ENCODE results near the gene WDR70. TPM values are rescaled to one million over a fixed set of nuclear protein-coding genes. Genes with fewer than 3 reads are reported as not detected.

The WDR70 gene
- total RNA-seq, 2 experiments from 2014 or later = 39.1 to 39.3 TPM

- ATAC-seq (no peak), DNase-seq (no peak)
- H3K4me1 Mint-ChIP-seq = no peaks in the 10 kb centered on the region
- H3K27ac Mint-ChIP-seq = no peak overlapping the region
- H3K36me3 Mint-ChIP-seq = peaks cover 13% of the 10 kb centered on the region
- CTCF ChIA-PET = no interaction called here
- H3K9me3 Mint-ChIP-seq (ENCODE audit: low read depth) = no peaks in the 10 kb centered on the region
- no peak overlapping the region for H3K4me3 Mint-ChIP-seq
- no peaks in the 10 kb centered on the region for H3K27me3 Mint-ChIP-seq
Measured at GRCh38 chr5:37751227-37751626, 372.1 kb downstream of the WDR70 start.

- CTCF ChIA-PET = no interaction called here
- no peaks in the 10 kb centered on the region for H3K27me3 Mint-ChIP-seq
- no peaks in the 10 kb centered on the region for H3K9me3 Mint-ChIP-seq (ENCODE audit: low read depth)
- H3K36me3 Mint-ChIP-seq = peaks cover 16% of the 10 kb centered on the region
- ATAC-seq (no peak), DNase-seq (no peak)
- no peak overlapping the region for H3K27ac Mint-ChIP-seq
- H3K4me3 Mint-ChIP-seq = no peak overlapping the region
- no peaks in the 10 kb centered on the region for H3K4me1 Mint-ChIP-seq
Measured at GRCh38 chr5:37754976-37755375, 375.9 kb downstream of the WDR70 start.

GRCh38 chr5:37755581-37755980 is 376.5 kb downstream of the WDR70 start:
- Mint-ChIP-seq H3K4me1 (no peaks in the 10 kb centered on the region), H3K4me3 (no peak overlapping the region), H3K27ac (no peak overlapping the region), H3K27me3 (no peaks in the 10 kb centered on the region), H3K36me3 (peaks cover 16% of the 10 kb centered on the region), H3K9me3 (ENCODE audit: low read depth) (no peaks in the 10 kb centered on the region)
- no peak for DNase-seq
- CTCF ChIA-PET = no interaction called here
- no peak for ATAC-seq

GRCh38 chr5:37756248-37756647 is 377.1 kb downstream of the WDR70 start:
- ATAC-seq (no peak), DNase-seq (no peak)
- Mint-ChIP-seq H3K36me3 (peaks cover 16% of the 10 kb centered on the region), H3K4me3 (no peak overlapping the region), H3K4me1 (no peaks in the 10 kb centered on the region), H3K27me3 (no peaks in the 10 kb centered on the region), H3K27ac (no peak overlapping the region), H3K9me3 (ENCODE audit: low read depth) (no peaks in the 10 kb centered on the region)
- CTCF ChIA-PET = interaction anchor here (0.9 kb wide), 1 partner anchor 665 kb away, joined by 3 read pairs; no protein-coding TSS in a partner anchor

GRCh38 chr5:37757980-37758582 is 379.0 kb downstream of the WDR70 start:
- H3K4me1 Mint-ChIP-seq = peaks cover 1% of the 10 kb centered on the region
- ATAC-seq (no peak), DNase-seq (no peak)
- CTCF ChIA-PET = interaction anchor here (1.5 kb wide), 1 partner anchor 345 kb away, joined by 6 read pairs; no protein-coding TSS in a partner anchor
- no peak overlapping the region for H3K27ac Mint-ChIP-seq
- peaks cover 14% of the 10 kb centered on the region for H3K36me3 Mint-ChIP-seq
- H3K4me3 Mint-ChIP-seq = no peak overlapping the region
- no peaks in the 10 kb centered on the region for H3K27me3 Mint-ChIP-seq
- no peaks in the 10 kb centered on the region for H3K9me3 Mint-ChIP-seq (ENCODE audit: low read depth)

GRCh38 chr5:37767251-37767650 is 388.1 kb downstream of the WDR70 start:
- no peak overlapping the region for H3K4me3 Mint-ChIP-seq
- H3K36me3 Mint-ChIP-seq = no peaks in the 10 kb centered on the region
- CTCF ChIA-PET = interaction anchor here (0.7 kb wide), 1 partner anchor 354 kb away, joined by 4 read pairs; no protein-coding TSS in a partner anchor
- no peaks in the 10 kb centered on the region for H3K27me3 Mint-ChIP-seq
- ATAC-seq = no peak
- no peak for DNase-seq
- H3K9me3 Mint-ChIP-seq (ENCODE audit: low read depth) = no peaks in the 10 kb centered on the region
- H3K27ac Mint-ChIP-seq = no peak overlapping the region
- peaks cover 1% of the 10 kb centered on the region for H3K4me1 Mint-ChIP-seq

- Mint-ChIP-seq H3K4me3 (no peak overlapping the region), H3K4me1 (no peaks in the 10 kb centered on the region), H3K27me3 (no peaks in the 10 kb centered on the region), H3K9me3 (ENCODE audit: low read depth) (no peaks in the 10 kb centered on the region), H3K36me3 (no peaks in the 10 kb centered on the region), H3K27ac (no peak overlapping the region)
- ATAC-seq (no peak), DNase-seq (no peak)
- CTCF ChIA-PET = no interaction called here
Measured at GRCh38 chr5:37767961-37768360, 388.8 kb downstream of the WDR70 start.

- H3K9me3 Mint-ChIP-seq (ENCODE audit: low read depth) = no peaks in the 10 kb centered on the region
- CTCF ChIA-PET = no interaction called here
- DNase-seq = no peak
- no peaks in the 10 kb centered on the region for H3K27me3 Mint-ChIP-seq
- no peak for ATAC-seq
- no peak overlapping the region for H3K27ac Mint-ChIP-seq
- H3K4me1 Mint-ChIP-seq = no peaks in the 10 kb centered on the region
- no peak overlapping the region for H3K4me3 Mint-ChIP-seq
- H3K36me3 Mint-ChIP-seq = no peaks in the 10 kb centered on the region
Measured at GRCh38 chr5:37768371-37768770, 389.3 kb downstream of the WDR70 start.

- no peaks in the 10 kb centered on the region for H3K4me1 Mint-ChIP-seq
- H3K9me3 Mint-ChIP-seq (ENCODE audit: low read depth) = peaks cover 3% of the 10 kb centered on the region
- H3K4me3 Mint-ChIP-seq = no peak overlapping the region
- ATAC-seq (no peak), DNase-seq (no peak)
- H3K27ac Mint-ChIP-seq = no peak overlapping the region
- H3K27me3 Mint-ChIP-seq = no peaks in the 10 kb centered on the region
- CTCF ChIA-PET = interaction anchor here (1.2 kb wide), 1 partner anchor 426 kb away, joined by 3 read pairs; no protein-coding TSS in a partner anchor
- H3K36me3 Mint-ChIP-seq = no peaks in the 10 kb centered on the region
Measured at GRCh38 chr5:37769108-37769507, 390.0 kb downstream of the WDR70 start.

- no peak for DNase-seq
- ATAC-seq = no peak
- Mint-ChIP-seq H3K36me3 (no peaks in the 10 kb centered on the region), H3K27me3 (no peaks in the 10 kb centered on the region), H3K27ac (no peak overlapping the region), H3K4me1 (no peaks in the 10 kb centered on the region), H3K4me3 (no peak overlapping the region), H3K9me3 (ENCODE audit: low read depth) (peaks cover 3% of the 10 kb centered on the region)
- CTCF ChIA-PET = interaction anchor here (1.2 kb wide), 1 partner anchor 425 kb away, joined by 3 read pairs; no protein-coding TSS in a partner anchor
Measured at GRCh38 chr5:37769840-37770239, 390.7 kb downstream of the WDR70 start.

- Mint-ChIP-seq H3K36me3 (no peaks in the 10 kb centered on the region), H3K27me3 (no peaks in the 10 kb centered on the region), H3K4me3 (no peak overlapping the region), H3K9me3 (ENCODE audit: low read depth) (peaks cover 9% of the 10 kb centered on the region), H3K4me1 (no peaks in the 10 kb centered on the region), H3K27ac (no peak overlapping the region)
- CTCF ChIA-PET = no interaction called here
- DNase-seq (no peak), ATAC-seq (no peak)
Measured at GRCh38 chr5:37770786-37771185, 391.7 kb downstream of the WDR70 start.

- no peaks in the 10 kb centered on the region for H3K36me3 Mint-ChIP-seq
- no peak overlapping the region for H3K4me3 Mint-ChIP-seq
- ATAC-seq (no peak), DNase-seq (no peak)
- H3K27ac Mint-ChIP-seq = no peak overlapping the region
- no peaks in the 10 kb centered on the region for H3K4me1 Mint-ChIP-seq
- peaks cover 9% of the 10 kb centered on the region for H3K9me3 Mint-ChIP-seq (ENCODE audit: low read depth)
- CTCF ChIA-PET = no interaction called here
- no peaks in the 10 kb centered on the region for H3K27me3 Mint-ChIP-seq
Measured at GRCh38 chr5:37771203-37771611, 392.1 kb downstream of the WDR70 start.

GRCh38 chr5:37771731-37772130 is 392.6 kb downstream of the WDR70 start:
- DNase-seq = no peak
- H3K4me1 Mint-ChIP-seq = no peaks in the 10 kb centered on the region
- CTCF ChIA-PET = no interaction called here

GRCh38 chr5:37772255-37772654 is 393.1 kb downstream of the WDR70 start:
- Mint-ChIP-seq H3K27ac (no peak overlapping the region), H3K4me1 (no peaks in the 10 kb centered on the region), H3K27me3 (no peaks in the 10 kb centered on the region), H3K9me3 (ENCODE audit: low read depth) (peaks cover 9% of the 10 kb centered on the region), H3K36me3 (no peaks in the 10 kb centered on the region), H3K4me3 (no peak overlapping the region)
- ATAC-seq (no peak), DNase-seq (no peak)
- CTCF ChIA-PET = no interaction called here

More at GRCh38 chr5:37771731-37772130, 392.6 kb downstream of the WDR70 start:
- no peaks in the 10 kb centered on the region for H3K36me3 Mint-ChIP-seq
- ATAC-seq = no peak
- H3K27me3 Mint-ChIP-seq = no peaks in the 10 kb centered on the region
- H3K4me3 Mint-ChIP-seq = no peak overlapping the region
- H3K9me3 Mint-ChIP-seq (ENCODE audit: low read depth) = peaks cover 9% of the 10 kb centered on the region
- H3K27ac Mint-ChIP-seq = no peak overlapping the region

Measured in activated CD8-positive, alpha-beta memory T cell treated with anti-CD3 and anti-CD28 coated beads, Interleukin-2, amount 10 ng/mL, durations not matched to agents 7 days and 5 days (primary cell).